OCI-LY7 (cell line): ENCODE results near the gene CTSZ.

ENCODE experiments used
- EZH2phosphoT487 ChIP-seq: fragments of 200-600 bp; sonication (generic); IDR thresholded peaks from 2 replicates; pipeline ENCODE4 v1.6.1; 2018; ENCODE audit warnings: low read depth, borderline replicate concordance, mild to moderate bottlenecking, mixed run types, antibody characterized with exemption, low read length, moderate library complexity, mixed read lengths
- TF ChIP-seq, protein P1 (sequence below): fragments of 200-600 bp; sonication (generic); conservative IDR thresholded peaks from 2 replicates; pipeline ENCODE4 v1.5.1; 2014; ENCODE audit warnings: mild to moderate bottlenecking, antibody characterized with exemption, low read length, moderate library complexity, mixed read lengths

DNA sequence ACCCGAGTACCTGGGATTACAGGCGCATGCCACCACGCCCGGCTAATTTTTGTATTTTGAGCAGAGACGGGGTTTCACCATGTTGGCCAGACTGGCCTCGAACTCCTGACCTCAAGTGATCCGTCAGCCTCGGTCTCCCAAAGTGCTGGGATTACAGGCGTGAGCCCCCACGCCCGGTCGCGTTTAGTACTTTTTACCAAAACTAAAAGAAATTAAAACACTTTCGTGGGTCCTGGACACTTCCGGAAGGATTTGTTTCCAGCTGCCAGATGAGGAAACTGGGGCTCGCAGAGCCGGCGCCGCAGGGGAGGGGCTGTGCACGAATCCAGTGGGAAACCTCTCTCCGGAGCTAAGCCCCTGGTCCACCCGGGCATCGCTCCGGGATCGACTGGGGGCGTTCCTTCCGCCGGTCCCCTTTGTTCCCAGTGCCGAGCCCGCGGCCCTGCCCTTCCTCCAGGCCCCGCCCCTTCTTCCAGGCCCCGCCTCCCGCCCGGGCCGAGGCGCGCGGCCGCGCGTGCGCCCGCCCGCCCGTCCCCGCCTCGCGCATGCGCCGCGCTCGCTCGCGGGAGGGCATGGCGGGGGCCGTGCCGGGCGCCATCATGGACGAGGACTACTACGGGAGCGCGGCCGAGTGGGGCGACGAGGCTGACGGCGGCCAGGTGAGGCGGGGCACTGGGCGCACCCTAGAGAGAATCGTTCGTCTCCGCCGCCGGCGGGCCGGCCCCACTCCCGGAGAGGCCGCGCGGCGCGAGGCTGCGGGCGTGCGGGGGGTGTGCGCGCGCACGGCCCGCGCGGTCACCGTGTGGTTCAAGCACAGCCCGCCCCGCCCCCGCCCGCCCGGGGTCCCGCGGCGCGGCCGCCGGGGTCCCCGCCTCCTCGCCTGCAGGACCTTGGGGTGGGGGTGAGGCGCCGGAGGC lies 26.1 kb downstream of the CTSZ start, which contains the start of gene NELFCD:
- TF ChIP-seq, protein P1, sequence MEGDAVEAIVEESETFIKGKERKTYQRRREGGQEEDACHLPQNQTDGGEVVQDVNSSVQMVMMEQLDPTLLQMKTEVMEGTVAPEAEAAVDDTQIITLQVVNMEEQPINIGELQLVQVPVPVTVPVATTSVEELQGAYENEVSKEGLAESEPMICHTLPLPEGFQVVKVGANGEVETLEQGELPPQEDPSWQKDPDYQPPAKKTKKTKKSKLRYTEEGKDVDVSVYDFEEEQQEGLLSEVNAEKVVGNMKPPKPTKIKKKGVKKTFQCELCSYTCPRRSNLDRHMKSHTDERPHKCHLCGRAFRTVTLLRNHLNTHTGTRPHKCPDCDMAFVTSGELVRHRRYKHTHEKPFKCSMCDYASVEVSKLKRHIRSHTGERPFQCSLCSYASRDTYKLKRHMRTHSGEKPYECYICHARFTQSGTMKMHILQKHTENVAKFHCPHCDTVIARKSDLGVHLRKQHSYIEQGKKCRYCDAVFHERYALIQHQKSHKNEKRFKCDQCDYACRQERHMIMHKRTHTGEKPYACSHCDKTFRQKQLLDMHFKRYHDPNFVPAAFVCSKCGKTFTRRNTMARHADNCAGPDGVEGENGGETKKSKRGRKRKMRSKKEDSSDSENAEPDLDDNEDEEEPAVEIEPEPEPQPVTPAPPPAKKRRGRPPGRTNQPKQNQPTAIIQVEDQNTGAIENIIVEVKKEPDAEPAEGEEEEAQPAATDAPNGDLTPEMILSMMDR: no peak
- no peak for TF ChIP-seq EZH2phosphoT487
